Activated CD8-positive, alpha-beta T cell treated with anti-CD3 and anti-CD28 coated beads for 36 hours (primary cell): Measurements from ENCODE around the gene CCL17. TPM values are rescaled to one million over a fixed set of nuclear protein-coding genes. Genes with fewer than 3 reads are reported as not detected.

Experiments
- ATAC-seq: fragments of 200-7000 bp; cut with Tn5 transposase; one replicate; pipeline ENCODE4 v1.10.0; 2021; ENCODE audit warnings: mild to moderate bottlenecking, moderate library complexity
- CTCF ChIA-PET: fragments of 350-600 bp; sonication (Branson Sonifier 250); formaldehyde crosslinking; loops from one replicate; lab custom pipeline; 2021; ENCODE audit warnings: antibody characterized with exemption; lab: Charles Lee
- POLR2A ChIA-PET: fragments of 350-600 bp; sonication (Branson Sonifier 250); formaldehyde crosslinking; loops from one replicate; lab custom pipeline; 2021; ENCODE audit warnings: antibody characterized with exemption; lab: Charles Lee
- DNase-seq: peaks from one replicate; pipeline ENCODE4 v3.0.0-alpha.2; 2020
- H3K27ac Mint-ChIP-seq: one replicate; pipeline ENCODE4 v1.8.0; 2021; ENCODE audit warnings: mild to moderate bottlenecking, mixed read lengths
- H3K27me3 Mint-ChIP-seq: one replicate; pipeline ENCODE4 v1.8.0; 2021; ENCODE audit warnings: mixed read lengths
- H3K36me3 Mint-ChIP-seq: one replicate; pipeline ENCODE4 v1.8.0; 2021; ENCODE audit warnings: low read depth, mixed read lengths
- H3K4me1 Mint-ChIP-seq: one replicate; pipeline ENCODE4 v1.8.0; 2021; ENCODE audit warnings: low read depth, mixed read lengths
- H3K4me3 Mint-ChIP-seq: one replicate; pipeline ENCODE4 v1.8.0; 2021; ENCODE audit warnings: mild to moderate bottlenecking, moderate library complexity, mixed read lengths
- H3K9me3 Mint-ChIP-seq: one replicate; pipeline ENCODE4 v1.8.0; 2021; ENCODE audit warnings: mixed read lengths
- intact Hi-C: fragments of 100-400 bp; cut with micrococcal nuclease; formaldehyde crosslinking; loops from one replicate; pipeline ENCODE4 v1.10.0; 2022
- total RNA-seq, 2 experiments: library from RNA; stranded (reverse); gene quantifications; one replicate each; pipeline ENCODE4 v1.2.3, GENCODE V29; 2021
- TF ChIP-seq, protein P1 (sequence below): fragments of 200-600 bp; IDR thresholded peaks from one replicate; pipeline ENCODE4 v1.8.0; 2022; ENCODE audit warnings: antibody characterized with exemption, mild to moderate bottlenecking

Gene CCL17
- total RNA-seq, 2 experiments from 2014 or later: 2.1 to 2.9 TPM

DNA sequence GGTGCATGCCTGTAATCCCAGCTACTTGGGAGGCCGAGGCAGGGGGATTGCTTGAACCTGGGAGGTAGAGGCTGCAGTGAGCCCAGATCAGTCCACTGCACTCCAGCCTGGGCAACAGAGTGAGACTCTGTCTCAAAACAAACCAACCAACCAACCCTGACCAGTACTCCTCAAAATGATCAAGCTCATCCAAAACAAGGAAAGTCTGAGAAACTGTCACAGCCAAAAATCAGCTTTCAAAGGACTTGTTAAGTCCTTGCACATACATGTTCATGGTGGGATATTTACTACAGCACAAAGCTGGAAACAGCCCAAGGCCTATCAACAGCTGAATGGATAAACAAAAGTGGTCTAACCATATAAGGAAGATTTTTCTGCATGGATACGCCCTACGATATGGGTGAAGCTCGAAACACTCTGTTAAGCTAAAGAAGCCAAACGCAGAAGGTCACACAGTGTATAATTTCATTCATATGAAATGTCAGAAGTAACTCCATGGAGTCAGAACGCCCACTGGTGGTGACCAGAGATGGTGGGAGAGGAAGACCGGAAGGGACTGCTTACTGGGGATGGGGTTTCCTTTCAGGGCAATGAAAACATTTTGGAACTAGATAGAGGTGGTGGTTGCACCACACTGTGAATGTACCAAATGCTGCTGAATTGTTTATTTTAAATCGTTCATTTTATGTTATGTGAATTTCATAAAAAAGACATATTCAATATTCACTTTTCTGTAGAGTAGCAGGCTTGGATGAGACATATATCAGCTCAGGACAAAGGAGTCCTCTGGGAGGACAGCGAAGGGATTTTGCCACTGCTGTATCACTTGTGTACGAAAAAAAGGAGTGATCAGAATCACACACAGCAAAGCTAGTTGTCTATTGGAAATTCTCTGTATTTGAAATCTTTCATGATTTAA, 17.7 kb downstream of the CCL17 start:
- Mint-ChIP-seq H3K4me1 (peaks cover 18% of the 10 kb centered on the region), H3K36me3 (peaks cover 2% of the 10 kb centered on the region), H3K4me3 (no peak overlapping the region), H3K9me3 (no peaks in the 10 kb centered on the region), H3K27ac (no peak overlapping the region), H3K27me3 (no peaks in the 10 kb centered on the region)
- ChIA-PET CTCF (interaction anchor here (0.7 to 8.2 kb wide), 6 partner anchors 9 to 604 kb away, joined by 3 to 81 read pairs (median 4); no protein-coding TSS in a partner anchor), POLR2A (interaction anchor here (0.6 to 1.2 kb wide), 3 partner anchors 11 to 275 kb away, joined by 3 to 4 read pairs (median 3); no protein-coding TSS in a partner anchor)
- TF ChIP-seq, protein P1, sequence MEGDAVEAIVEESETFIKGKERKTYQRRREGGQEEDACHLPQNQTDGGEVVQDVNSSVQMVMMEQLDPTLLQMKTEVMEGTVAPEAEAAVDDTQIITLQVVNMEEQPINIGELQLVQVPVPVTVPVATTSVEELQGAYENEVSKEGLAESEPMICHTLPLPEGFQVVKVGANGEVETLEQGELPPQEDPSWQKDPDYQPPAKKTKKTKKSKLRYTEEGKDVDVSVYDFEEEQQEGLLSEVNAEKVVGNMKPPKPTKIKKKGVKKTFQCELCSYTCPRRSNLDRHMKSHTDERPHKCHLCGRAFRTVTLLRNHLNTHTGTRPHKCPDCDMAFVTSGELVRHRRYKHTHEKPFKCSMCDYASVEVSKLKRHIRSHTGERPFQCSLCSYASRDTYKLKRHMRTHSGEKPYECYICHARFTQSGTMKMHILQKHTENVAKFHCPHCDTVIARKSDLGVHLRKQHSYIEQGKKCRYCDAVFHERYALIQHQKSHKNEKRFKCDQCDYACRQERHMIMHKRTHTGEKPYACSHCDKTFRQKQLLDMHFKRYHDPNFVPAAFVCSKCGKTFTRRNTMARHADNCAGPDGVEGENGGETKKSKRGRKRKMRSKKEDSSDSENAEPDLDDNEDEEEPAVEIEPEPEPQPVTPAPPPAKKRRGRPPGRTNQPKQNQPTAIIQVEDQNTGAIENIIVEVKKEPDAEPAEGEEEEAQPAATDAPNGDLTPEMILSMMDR: no peak
- DNase-seq: no peak
- intact Hi-C loops: no loop called here
- ATAC-seq: no peak

DNA sequence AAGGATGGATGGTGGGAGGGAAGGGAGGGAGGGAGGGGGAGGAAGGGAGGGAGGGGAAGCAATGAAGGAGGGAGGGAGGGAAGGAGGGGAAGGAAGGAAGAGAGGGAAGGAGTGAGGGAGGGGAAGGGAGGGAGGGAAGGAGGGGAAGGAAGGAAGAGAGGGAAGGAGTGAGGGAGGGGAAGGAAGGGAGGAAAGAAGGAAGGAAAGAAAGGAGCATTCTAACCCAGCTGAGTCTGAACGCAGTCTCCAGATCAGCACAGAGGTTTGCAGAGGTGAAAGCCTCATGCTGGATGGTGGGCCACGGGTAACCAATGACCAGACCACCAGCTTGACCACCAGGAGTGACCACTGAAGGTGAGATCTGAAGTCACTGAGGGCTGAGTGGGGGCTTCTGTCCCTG, 18.6 kb downstream of the CCL17 start:
- Mint-ChIP-seq H3K27ac (no peak overlapping the region), H3K4me1 (peaks cover 13% of the 10 kb centered on the region), H3K4me3 (no peak overlapping the region), H3K9me3 (no peaks in the 10 kb centered on the region), H3K27me3 (no peaks in the 10 kb centered on the region), H3K36me3 (peaks cover 9% of the 10 kb centered on the region)
- TF ChIP-seq, protein P1: no peak
- ATAC-seq (no peak), DNase-seq (no peak)
- ChIA-PET POLR2A (interaction anchor here (0.6 to 1.2 kb wide), 2 partner anchors 10 to 276 kb away, joined by 3 read pairs; no protein-coding TSS in a partner anchor), CTCF (interaction anchor here (1.6 to 8.2 kb wide), 2 partner anchors 8 to 18 kb away, joined by 3 to 81 read pairs; no protein-coding TSS in a partner anchor)
- intact Hi-C loops: no loop called here

DNA sequence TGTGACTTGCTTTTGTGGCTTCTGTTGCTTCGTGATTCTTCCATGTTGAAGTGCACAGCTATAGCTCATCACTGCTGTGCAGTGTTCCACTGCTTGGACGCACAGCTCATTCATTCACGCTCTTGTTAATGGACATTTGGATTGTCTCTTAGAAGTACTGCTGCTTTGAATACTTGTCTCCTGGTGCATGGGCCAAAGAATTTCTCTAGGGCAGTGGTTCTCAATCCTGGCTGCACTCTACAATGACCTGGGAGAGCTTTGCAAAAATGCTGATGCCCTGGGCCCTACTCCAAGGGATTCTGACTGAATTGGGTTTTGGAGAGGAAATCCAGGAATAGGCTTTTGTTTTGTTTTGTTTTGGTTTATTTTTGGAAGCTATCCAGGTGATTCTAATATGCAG, 20.0 kb downstream of the CCL17 start:
- DNase-seq: no peak
- CTCF ChIA-PET: interaction anchor here (0.5 to 3.0 kb wide), 4 partner anchors 7 to 124 kb away, joined by 3 to 16 read pairs (median 4); no protein-coding TSS in a partner anchor
- Mint-ChIP-seq H3K4me3 (no peak overlapping the region), H3K27ac (no peak overlapping the region), H3K4me1 (peaks cover 8% of the 10 kb centered on the region), H3K36me3 (peaks cover 19% of the 10 kb centered on the region), H3K9me3 (no peaks in the 10 kb centered on the region), H3K27me3 (no peaks in the 10 kb centered on the region)
- TF ChIP-seq, protein P1: no peak
- POLR2A ChIA-PET: interaction anchor here (1.5 kb wide), 1 partner anchor 17 kb away, joined by 5 read pairs; no protein-coding TSS in a partner anchor
- ATAC-seq: no peak
- intact Hi-C loops: no loop called here

DNA sequence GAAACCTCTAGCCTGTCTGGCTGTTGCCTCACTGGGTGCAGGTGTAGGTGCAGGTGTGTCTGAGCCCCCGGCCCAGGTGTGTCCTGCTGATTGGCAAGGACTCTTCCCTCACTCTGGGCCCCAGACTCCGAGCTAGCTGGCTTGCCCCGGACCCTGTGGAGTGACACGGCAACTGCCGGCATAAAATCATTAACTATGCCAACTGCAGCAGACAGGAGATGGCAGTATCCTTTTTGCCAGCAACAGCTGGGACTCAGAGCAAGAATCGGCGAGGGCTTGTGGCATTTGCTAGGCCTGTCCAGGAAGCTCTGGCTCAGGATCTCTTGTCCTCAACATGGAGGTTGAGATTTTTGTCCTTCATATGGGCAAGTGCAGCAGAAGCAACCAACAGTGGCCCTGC, 21.8 kb downstream of the CCL17 start:
- POLR2A ChIA-PET: interaction anchor here (1.8 kb wide), 1 partner anchor 97 kb away, joined by 5 read pairs; no protein-coding TSS in a partner anchor
- Mint-ChIP-seq H3K4me3 (no peak overlapping the region), H3K4me1 (peaks cover 6% of the 10 kb centered on the region)

More for the DNA sequence above, 21.8 kb downstream of the CCL17 start:
- Mint-ChIP-seq H3K27me3 (no peaks in the 10 kb centered on the region), H3K27ac (no peak overlapping the region), H3K36me3 (peaks cover 34% of the 10 kb centered on the region), H3K9me3 (no peaks in the 10 kb centered on the region)
- CTCF ChIA-PET: interaction anchor here (1.0 to 3.0 kb wide), 4 partner anchors 7 to 125 kb away, joined by 3 to 16 read pairs (median 4); no protein-coding TSS in a partner anchor
- DNase-seq: no peak
- intact Hi-C loops: no loop called here
- ATAC-seq: no peak
- TF ChIP-seq, protein P1: no peak
